ENCODE measurements around the gene TTC12.

DNA sequence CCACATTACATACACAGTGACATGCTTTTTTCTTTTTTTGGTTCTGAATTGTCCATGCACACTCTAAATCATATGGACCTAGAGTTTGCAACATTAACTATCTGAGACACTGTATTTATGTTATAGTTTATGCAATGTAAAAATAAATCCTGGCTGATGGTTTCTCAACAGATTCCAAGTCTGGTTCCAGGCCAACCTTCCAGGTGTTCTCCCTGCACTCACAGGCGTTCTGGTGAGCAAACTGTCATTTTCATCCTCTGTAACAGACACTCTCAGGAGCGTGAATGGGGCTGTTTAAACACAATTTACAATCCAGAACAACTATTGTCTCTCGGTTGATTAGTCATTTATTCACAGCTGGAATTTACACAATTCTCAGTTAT, 36.7 kb downstream of the TTC12 start:
- TF ChIP-seq POLR2A (IDR thresholded peaks at IDR 0.05; ENCODE audit: low read length): no peak
- no peak for TF ChIP-seq GATA1 (IDR thresholded peaks at IDR 0.05; ENCODE audit: low read depth, low read length)
